Hepatocyte (in vitro differentiated cells): ENCODE measurements around the gene HOXD3. TPM values are rescaled to one million over a fixed set of nuclear protein-coding genes. Genes with fewer than 3 reads are reported as not detected.

Source experiments
- DNase-seq: peaks from one replicate; pipeline ENCODE4 v3.0.0-alpha.2; 2016; ENCODE audit warnings: low spot score
- H2AFZ ChIP-seq: fragments of 200-600 bp; sonication (generic); 2 replicates; pipeline ENCODE4 v1.6.0; 2016; ENCODE audit warnings: antibody characterized with exemption, mild to moderate bottlenecking
- H3K27ac ChIP-seq: fragments of 200-600 bp; sonication (generic); 2 replicates; pipeline ENCODE4 v1.5.1; 2016; ENCODE audit warnings: mild to moderate bottlenecking
- H3K27me3 ChIP-seq: fragments of 200-600 bp; sonication (generic); 2 replicates; pipeline ENCODE4 v1.6.1; 2016
- H3K36me3 ChIP-seq: fragments of 200-600 bp; sonication (generic); replicated peaks from 2 replicates; pipeline ENCODE4 v1.5.1; 2016; ENCODE audit warnings: low read depth; ENCODE audit not compliant: insufficient read depth
- H3K4me1 ChIP-seq: fragments of 200-600 bp; sonication (generic); 2 replicates; pipeline ENCODE4 v1.5.1; 2016; ENCODE audit warnings: mild to moderate bottlenecking, moderate library complexity; ENCODE audit not compliant: insufficient read depth
- H3K4me2 ChIP-seq: fragments of 200-600 bp; sonication (generic); 2 replicates; pipeline ENCODE4 v1.6.0; 2016
- H3K4me3 ChIP-seq: fragments of 200-600 bp; sonication (generic); 2 replicates; pipeline ENCODE4 v1.5.1; 2016; ENCODE audit warnings: mild to moderate bottlenecking
- H3K79me2 ChIP-seq: fragments of 200-600 bp; sonication (generic); 2 replicates; pipeline ENCODE4 v1.6.0; 2017; ENCODE audit warnings: mild to moderate bottlenecking
- H3K9me2 ChIP-seq: fragments of 200-600 bp; sonication (generic); replicated peaks from 2 replicates; pipeline ENCODE4 v1.6.0; 2017; ENCODE audit warnings: mild to moderate bottlenecking; ENCODE audit not compliant: insufficient read depth
- H3K9me3 ChIP-seq: fragments of 200-600 bp; sonication (generic); 2 replicates; pipeline ENCODE4 v1.5.1; 2016; ENCODE audit warnings: low read depth, mild to moderate bottlenecking
- H4K20me1 ChIP-seq: fragments of 200-600 bp; sonication (generic); 2 replicates; pipeline ENCODE4 v1.6.0; 2016; ENCODE audit warnings: mild to moderate bottlenecking; ENCODE audit not compliant: insufficient read depth, poor library complexity, severe bottlenecking
- CTCF ChIP-seq: fragments of 200-600 bp; sonication (generic); IDR thresholded peaks from 2 replicates; pipeline ENCODE4 v1.5.1; 2016; ENCODE audit warnings: antibody characterized with exemption, mild to moderate bottlenecking; ENCODE audit not compliant: poor library complexity
- EZH2 ChIP-seq: fragments of 200-600 bp; sonication (generic); IDR thresholded peaks from 2 replicates; pipeline ENCODE4 v1.6.1; 2016; ENCODE audit warnings: antibody characterized with exemption, mild to moderate bottlenecking, borderline replicate concordance
- EZH2phosphoT487 ChIP-seq: fragments of 200-600 bp; sonication (generic); IDR thresholded peaks from one replicate; pipeline ENCODE4 v1.6.1; 2018; ENCODE audit warnings: antibody characterized with exemption, mild to moderate bottlenecking, low read depth, moderate library complexity; ENCODE audit not compliant: unreplicated experiment, severe bottlenecking
- WGBS: methylation state at CpG from one replicate; pipeline ENCODE4 v1.1.6; 2016; ENCODE audit warnings: low lambda C conversion rate; ENCODE audit errors: missing lambda C conversion rate; 5-methylcytosine and 5-hydroxymethylcytosine counted together
- polyA plus RNA-seq: library from polyadenylated mRNA; unstranded; fragments of >200 nt; fragmentation: Nextera tagmentation; extraction: Ambion mirVana; gene quantifications from 2 replicates; pipeline ENCODE4 v1.2.1, GENCODE V29; 2016
- total RNA-seq: library from RNA; depleted of rRNA; stranded (reverse); fragments of >200 nt; gene quantifications from 2 replicates; pipeline ENCODE4 v1.2.3, GENCODE V29; 2014

Gene HOXD3
- total and polyA plus RNA-seq, 2 experiments from 2014 or later, result 0.13 TPM; not detected in 1

- Histone ChIP-seq H2AFZ (no peak overlapping the region), H3K4me1 (peaks cover 17% of the 10 kb centered on the region), H3K9me3 (no peaks in the 10 kb centered on the region), H3K27ac (no peak overlapping the region), H3K36me3 (no peaks in the 10 kb centered on the region), H3K4me3 (no peak overlapping the region), H3K27me3 (peaks cover 100% of the 10 kb centered on the region), H3K4me2 (no peak overlapping the region), H3K9me2 (no peaks in the 10 kb centered on the region), H3K79me2 (no peaks in the 10 kb centered on the region), H4K20me1 (no peaks in the 10 kb centered on the region)
- 67% methylated on average over 7 of the region's 7 CpGs for WGBS
- no peak for TF ChIP-seq CTCF
- TF ChIP-seq EZH2, result no peak
- TF ChIP-seq EZH2phosphoT487, result no peak
- no peak for DNase-seq
Observed at GRCh38 chr2:176175709-176176607, 18.9 kb downstream of the HOXD3 start.

GRCh38 chr2:176177580-176178037 is 20.5 kb downstream of the HOXD3 start:
- peak overlapping the region; percentile 23 for H3K4me3 ChIP-seq
- 14% methylated on average over 10 of the region's 12 CpGs for WGBS
- no peaks in the 10 kb centered on the region for H3K79me2 ChIP-seq
- TF ChIP-seq CTCF, result no peak
- no peak for TF ChIP-seq EZH2phosphoT487
- TF ChIP-seq EZH2, result no peak
- H3K36me3 ChIP-seq, result no peaks in the 10 kb centered on the region
- H2AFZ ChIP-seq, result peak overlapping the region; percentile 63
- H3K4me1 ChIP-seq, result peaks cover 17% of the 10 kb centered on the region
- H3K4me2 ChIP-seq, result peak overlapping the region; percentile 87
- peaks cover 100% of the 10 kb centered on the region for H3K27me3 ChIP-seq
- no peaks in the 10 kb centered on the region for H3K9me2 ChIP-seq
- DNase-seq, result no peak
- H3K27ac ChIP-seq, result no peak overlapping the region
- no peaks in the 10 kb centered on the region for H3K9me3 ChIP-seq
- H4K20me1 ChIP-seq, result no peaks in the 10 kb centered on the region

GRCh38 chr2:176178038-176178756 is 21.1 kb downstream of the HOXD3 start:
- Histone ChIP-seq H3K9me2 (no peaks in the 10 kb centered on the region), H2AFZ (peak overlapping the region; percentile 63), H3K79me2 (no peaks in the 10 kb centered on the region), H3K4me2 (peak overlapping the region; percentile 87), H3K36me3 (no peaks in the 10 kb centered on the region), H3K27me3 (peaks cover 100% of the 10 kb centered on the region), H3K4me1 (peaks cover 17% of the 10 kb centered on the region), H3K4me3 (peak overlapping the region; percentile 23), H3K27ac (no peak overlapping the region), H3K9me3 (no peaks in the 10 kb centered on the region), H4K20me1 (no peaks in the 10 kb centered on the region)
- 3% methylated on average over 66 of the region's 68 CpGs for WGBS
- no peak for TF ChIP-seq EZH2phosphoT487
- peak; percentile 85 for TF ChIP-seq EZH2
- TF ChIP-seq CTCF, result no peak
- no peak for DNase-seq
